Inflammatory macrophage (primary cell): Measurements from ENCODE around the gene ASB3.
"Not testable (repeated sequence)": the region's sequence is repeated elsewhere in the genome, so short reads cannot be mapped to it uniquely, and the experiment has no call there.

Experiments used
- DNase-seq, 2 donors: peaks; one replicate each; pipeline ENCODE4 v3.0.0-alpha.2; 2020 to 2022

The ASB3 gene

GRCh38 chr2:53729143-53729762 lies 57.5 kb downstream of the ASB3 start:
- DNase-seq = no peak

DNA sequence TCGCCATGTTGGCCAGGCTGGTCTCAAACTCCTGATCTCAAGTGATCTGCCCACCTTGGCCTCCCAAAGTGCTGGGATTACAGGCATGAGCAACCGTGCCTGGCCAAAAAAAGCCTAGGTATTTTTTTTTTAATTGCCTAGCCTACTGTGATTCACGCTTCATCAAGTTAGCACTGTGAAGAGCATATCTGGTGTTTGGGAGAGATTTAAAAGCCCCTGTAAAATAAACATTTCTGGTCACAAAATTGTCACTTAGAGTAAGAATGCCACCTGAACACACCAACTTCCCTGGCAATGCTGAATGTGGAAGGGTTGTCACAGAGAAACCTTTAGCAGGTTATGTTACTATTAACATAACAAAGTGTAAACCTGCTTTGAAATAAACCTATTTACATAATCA lies 58.8 kb downstream of the ASB3 start:
- DNase-seq = no peak

DNA sequence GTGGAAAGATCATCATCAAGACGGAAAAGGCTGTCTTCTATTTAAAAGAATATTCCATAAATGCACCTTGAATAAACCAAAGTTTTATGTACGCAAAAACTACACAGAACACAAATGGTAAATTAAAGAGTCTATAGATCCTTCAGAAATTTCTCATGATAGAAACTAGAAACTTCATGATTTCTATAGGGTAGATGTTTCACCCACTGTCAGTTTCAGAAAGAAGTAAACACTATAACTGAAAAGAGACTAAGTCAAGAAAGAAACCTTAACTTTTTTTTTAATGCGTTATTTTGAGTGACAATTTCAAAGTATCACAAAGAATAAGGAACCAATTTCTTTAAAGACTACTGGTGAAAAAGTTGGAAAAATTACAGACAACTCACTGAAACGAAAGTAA lies 61.1 kb downstream of the ASB3 start:
- DNase-seq = no peak

- no peak for DNase-seq
Observed at GRCh38 chr2:53724536-53724935, 62.2 kb downstream of the ASB3 start.

DNA sequence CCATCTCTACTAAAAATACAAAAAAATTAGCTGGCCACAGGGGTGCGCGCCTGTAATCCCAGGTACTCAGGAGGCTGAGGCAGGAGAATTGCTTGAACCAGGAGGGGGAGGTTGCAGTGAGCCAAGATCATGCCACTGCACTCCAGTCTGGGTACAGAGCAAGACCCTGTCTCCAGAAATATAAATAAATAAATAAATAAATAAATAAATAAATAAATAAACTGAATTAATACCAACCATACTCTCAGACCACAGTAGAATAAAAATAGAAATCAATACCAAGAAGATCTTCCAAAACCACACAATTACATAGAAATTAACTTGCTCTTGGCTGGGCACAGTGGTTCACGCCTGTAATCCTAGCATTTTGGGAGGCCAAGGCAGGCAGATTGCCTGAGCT lies 65.8 kb downstream of the ASB3 start:
- DNase-seq = not testable (repeated sequence)

DNA sequence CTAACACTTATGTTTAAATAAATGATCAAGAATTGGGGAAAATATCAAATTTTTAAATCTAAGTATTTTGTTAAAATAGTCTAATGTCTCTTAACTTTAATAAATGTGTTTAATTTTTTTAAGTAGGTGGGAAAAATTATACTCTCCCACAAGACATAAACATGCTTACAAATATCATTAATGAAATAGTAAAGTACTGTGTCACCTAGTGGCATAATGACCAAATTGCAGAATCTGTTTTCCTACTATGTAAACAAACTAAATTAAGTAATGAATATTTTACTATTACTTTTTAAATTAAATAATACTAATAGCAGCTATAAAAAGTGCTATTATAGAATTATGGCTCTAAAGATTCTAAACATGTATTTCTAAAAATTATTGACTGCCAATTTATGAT lies 71.2 kb downstream of the ASB3 start:
- peak in 1 of 2 donors; percentile 7 for DNase-seq

DNA sequence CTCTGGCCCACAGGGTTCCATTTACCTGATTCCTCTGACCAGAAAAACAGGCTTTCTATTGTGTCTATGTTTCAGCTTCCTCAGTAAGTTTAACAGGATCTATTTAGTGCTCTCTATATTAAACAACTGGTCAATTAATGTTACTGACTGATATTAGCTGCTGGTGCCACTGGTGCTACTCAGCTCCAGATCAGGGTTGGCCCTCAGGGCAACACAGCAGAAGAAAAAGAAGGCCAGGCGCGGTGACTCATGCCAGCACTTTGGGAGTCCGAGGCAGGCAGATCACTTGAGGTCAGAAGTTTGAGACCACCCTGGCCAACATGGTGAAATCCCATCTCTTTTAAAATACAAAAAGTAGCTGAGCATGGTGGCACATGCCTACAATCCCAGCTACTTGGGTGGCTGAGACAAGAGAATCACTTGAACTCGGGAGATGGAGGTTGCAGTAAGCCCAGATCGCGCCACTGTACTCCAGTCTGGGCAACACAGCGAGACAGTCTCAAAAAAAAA lies 75.4 kb downstream of the ASB3 start:
- DNase-seq = no peak

GRCh38 chr2:53708988-53709387 lies 77.8 kb downstream of the ASB3 start:
- no peak for DNase-seq

DNA sequence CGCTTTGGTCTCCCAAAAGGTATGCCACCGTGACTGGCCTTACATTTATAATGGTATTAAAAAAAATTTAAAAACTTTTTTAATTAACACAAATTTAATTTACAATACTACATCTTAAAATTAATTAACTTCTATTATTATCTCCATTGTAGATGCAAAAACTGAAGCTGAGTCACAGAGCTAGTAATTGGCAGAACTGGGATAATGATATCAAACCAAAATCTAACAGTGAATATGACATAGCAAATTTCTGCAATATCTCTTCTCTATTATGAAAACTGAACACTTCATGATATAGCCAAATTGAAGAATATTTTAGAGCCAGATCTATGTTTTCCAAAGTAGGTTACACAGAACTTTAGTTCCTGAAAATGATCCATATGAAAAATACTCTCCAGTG lies 85.5 kb downstream of the ASB3 start:
- DNase-seq = no peak

DNA sequence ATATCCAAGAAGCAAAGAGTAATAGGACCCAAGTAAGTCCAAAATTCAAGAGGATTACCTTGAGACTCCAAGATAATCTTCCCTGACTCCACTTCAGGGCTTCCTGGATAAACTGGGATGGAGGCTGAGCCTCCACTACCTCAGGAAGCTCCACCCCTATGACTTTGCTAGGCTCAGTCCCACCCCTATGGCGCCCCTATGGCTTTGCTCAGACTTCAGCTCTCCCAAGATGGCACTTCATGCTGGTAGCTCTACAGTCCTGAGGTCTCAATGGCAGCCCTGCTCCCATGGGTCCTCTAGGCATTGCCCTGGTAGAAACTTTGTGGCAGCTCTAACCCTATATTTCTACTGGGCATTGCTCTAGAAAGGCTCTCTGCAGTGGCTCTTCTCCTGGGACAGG lies 89.1 kb downstream of the ASB3 start:
- no peak for DNase-seq

DNA sequence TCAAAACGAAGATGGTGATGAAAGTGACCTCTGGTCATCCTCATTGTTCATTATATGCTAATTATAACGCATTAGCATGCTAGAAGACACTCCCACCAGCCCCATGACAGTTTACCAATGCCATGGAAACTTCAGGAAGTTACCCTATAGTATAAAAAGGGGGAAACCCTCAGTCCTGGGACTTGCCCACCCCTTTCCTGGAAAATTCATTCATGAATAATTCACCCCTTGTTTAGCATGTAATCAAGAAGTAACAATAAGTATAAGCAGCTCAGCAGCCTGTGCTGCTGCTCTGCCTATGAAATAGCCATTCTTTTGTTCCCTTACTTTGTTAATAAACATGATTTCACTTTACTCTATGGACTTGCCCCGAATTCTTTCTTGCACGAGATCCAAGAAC lies 89.7 kb downstream of the ASB3 start:
- no peak for DNase-seq

GRCh38 chr2:53695575-53695974 lies 91.2 kb downstream of the ASB3 start:
- no peak for DNase-seq

DNA sequence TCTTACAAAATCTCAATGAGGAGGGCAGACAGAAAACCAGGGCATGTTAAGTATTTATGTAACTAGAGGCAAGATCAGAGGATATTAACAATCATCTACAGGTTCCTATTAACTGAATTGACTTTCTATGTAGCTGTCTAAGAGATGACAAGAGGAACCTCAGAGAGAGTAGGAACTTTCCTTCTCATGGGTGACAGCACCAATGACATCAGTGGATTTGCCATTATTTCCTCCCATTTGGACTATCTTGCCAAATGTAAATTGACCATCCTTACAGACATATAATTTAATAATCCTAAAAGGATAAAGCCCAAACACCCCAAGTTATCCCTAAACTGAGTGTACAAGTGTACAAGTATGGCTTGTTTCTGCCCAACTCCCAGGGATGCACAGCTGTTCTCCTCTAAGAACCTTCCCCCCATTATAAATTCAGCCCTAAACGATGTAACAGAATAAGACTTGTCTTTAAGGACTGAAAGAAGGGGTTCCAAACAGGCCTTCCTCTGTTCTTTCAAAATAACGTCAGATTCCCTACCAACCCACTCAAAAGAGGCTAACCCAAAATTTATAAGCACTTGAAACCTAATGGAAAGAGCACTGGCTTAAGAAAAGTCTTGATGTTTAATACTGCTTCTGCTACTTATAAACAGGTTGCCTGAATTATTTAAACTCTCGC lies 92.5 kb downstream of the ASB3 start:
- no peak for DNase-seq

DNA sequence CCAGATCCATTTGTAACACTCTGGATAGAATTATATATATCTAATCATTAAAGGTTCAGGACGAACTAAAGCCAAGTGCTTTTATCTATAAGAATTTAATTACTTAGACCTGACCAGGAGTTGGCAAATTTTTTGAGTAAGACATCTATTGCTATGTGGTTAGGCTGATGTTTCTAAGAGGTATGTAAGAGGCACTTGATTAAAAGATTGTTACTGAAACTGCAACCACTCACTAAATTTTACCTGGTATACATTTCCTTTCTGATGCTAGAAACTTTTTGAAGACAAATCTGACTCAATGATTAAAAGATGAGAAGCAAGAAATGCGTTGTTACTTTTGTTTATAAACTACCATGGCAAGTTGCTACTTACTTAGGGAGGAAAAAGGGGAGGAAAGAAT lies 95.9 kb downstream of the ASB3 start:
- no peak for DNase-seq

DNA sequence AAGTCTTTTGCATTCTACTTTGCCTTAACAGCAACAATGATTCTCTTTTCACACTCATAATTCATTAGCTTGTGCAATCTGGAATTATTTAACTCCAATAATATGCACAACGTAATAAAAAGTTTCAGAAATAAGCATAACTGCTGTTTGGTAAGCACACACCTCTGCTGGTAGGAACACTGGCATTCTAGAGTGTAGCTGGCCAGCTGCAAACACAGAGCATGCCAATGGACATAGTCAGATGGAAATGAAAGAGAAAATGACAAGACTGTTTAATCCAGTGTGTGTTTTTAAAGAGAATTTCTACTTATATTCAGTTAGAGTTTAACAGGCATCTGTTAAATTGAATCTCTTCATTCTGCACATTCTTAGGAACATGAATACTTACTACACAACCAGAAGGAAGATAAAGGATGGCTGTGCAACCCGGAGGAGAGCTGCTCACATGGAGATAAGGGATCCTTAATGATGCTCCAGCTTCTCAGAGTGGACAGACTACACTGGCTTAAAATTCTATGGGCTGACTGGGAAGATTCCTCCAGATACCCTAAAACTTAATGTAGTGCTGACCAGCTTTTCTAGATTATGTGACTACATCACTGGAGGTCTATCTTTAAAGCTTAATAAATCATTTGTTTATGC lies 113.8 kb downstream of the ASB3 start:
- no peak for DNase-seq

GRCh38 chr2:53670331-53670730 lies 116.4 kb downstream of the ASB3 start:
- no peak for DNase-seq

DNA sequence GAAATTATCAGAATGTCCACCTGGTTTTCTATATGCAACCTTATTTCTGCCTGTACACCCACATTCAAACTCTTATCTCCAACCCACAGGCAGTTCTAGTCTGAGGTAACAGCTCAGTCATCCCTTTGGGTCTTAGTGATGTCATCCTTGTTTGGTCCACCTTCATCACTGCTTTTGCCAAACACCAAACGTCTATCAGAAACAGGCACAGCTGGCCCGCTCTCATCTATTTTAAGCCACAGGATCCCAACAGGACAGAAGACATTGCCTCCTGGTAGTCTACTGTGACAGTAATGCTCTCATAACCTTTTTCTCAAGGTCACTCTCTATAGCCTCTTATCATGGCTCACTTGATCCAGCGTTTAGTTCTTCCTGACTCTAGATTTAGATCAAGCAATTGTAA lies 118.1 kb downstream of the ASB3 start:
- DNase-seq = no peak

GRCh38 chr2:53667130-53667529 lies 119.6 kb downstream of the ASB3 start:
- not testable (repeated sequence) for DNase-seq

DNA sequence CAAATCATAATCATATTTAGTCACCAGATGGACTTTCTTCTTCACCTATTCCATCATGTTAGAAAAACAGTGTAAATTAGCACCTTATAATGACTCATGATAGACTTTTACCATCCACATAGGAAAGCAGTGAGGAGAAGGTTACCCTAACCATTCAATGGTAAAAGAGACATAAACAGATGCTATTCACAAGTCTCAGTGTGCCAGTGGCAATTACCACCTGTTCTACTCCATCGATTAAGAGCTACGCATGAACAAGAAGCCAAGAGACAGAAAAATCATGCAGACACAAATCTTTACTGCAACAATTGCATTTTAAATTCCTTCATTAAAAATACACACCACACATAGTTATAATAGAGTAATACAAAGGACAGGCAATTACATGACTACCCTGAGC lies 125.9 kb downstream of the ASB3 start:
- DNase-seq = no peak

DNA sequence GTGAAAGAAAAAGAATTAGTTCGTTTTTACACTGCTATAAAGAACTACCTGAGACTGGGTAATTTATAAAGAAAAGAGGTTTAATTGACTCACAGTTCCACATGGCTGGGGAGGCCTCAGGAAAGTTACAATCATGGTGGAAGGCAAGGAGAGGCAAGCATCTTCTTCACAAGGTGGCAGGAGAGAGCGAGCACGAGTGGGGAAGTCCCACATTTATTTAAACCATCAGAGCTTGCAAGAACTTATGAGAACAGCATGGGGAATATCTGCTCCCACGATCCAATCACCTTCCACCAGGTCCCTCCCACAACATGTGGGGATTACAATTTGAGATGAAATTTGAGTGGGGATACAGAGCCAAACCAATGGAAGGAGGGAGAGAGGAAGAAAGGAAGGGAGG lies 128.3 kb downstream of the ASB3 start:
- not testable (repeated sequence) for DNase-seq

DNA sequence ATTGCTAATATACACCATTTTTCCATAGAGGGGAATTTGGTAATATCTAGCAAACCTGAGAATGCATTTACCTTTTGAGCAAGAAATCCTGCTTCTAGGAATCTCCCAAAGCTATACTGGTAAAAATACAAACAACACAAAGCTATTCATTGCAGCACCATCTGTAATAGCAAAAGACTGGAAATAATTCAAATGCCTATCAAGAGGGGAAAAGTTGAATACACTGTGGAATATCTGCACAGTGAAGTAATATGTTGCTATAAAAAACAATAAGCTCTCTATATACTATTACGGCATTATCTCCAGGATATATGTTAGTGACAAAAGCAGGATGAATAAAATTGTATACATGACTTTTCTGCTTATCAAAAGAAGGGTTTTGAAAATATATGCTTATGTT lies 131.5 kb downstream of the ASB3 start:
- DNase-seq = no peak

DNA sequence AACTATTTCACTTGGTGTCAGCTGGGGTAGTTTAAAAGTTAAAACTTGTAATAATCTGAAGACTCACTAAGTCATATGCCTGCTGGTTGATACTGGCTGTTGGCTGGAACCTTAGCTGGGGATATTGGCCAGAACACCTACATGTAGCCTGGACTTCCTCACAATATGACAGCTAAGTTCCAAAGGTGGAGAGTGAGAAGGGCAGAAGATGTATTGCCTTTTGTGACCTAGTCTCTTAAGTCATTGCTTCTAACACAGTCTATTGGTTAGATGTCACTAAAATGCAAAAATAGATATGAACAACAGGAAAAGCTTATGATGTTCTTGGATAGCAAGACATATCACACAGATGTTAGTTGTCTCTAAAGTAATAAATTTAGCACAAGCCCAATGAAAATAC lies 132.4 kb downstream of the ASB3 start:
- DNase-seq = no peak

GRCh38 chr2:53652131-53652530 lies 134.6 kb downstream of the ASB3 start:
- DNase-seq = no peak

DNA sequence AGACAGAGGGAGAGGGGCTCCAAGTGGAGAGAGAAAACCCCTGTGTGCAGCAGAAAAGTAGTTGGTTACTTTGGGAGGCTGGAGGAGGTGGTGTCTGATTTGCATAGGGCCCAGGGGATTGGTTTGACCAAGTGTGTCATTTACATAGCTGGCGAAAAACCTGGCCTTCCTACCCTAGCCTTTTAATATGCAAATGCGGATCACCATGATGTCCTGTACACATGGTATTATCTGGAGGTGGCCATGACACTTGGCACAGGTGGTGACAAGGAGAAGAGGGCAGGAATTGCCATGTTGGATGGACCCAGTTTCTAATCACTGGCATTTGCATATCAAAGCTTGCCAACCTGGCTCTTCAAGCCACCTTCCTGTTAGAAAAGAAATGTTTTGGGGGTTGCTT lies 140.0 kb downstream of the ASB3 start:
- DNase-seq = no peak
